HepG2 (cell line): ENCODE results near the gene TMEM79. TPM values are rescaled to one million over a fixed set of nuclear protein-coding genes. Genes with fewer than 3 reads are reported as not detected.

Experiments
- ARNT2 ChIP-seq: sonication (generic); formaldehyde crosslinking; IDR thresholded peaks from 2 replicates; pipeline ENCODE4 v1.8.0; 2022; ENCODE audit warnings: mild to moderate bottlenecking, low read depth, missing genetic modification reagents, moderate library complexity
- GLI4 ChIP-seq: sonication (generic); formaldehyde crosslinking; IDR thresholded peaks from 2 replicates; pipeline ENCODE4 v1.5.1; 2020; ENCODE audit warnings: missing genetic modification reagents, mild to moderate bottlenecking, moderate library complexity, borderline replicate concordance
- GTF3A ChIP-seq: sonication (generic); formaldehyde crosslinking; conservative IDR thresholded peaks from 2 replicates; pipeline ENCODE4 v1.4.0; 2020; ENCODE audit warnings: mild to moderate bottlenecking, missing genetic modification reagents
- HCFC1 ChIP-seq: fragments of 150-350 bp; IDR thresholded peaks from 2 replicates; pipeline ENCODE4 v1.6.1; 2014; ENCODE audit warnings: low read depth, low read length
- JUN ChIP-seq: sonication (generic); formaldehyde crosslinking; IDR thresholded peaks from 2 replicates; pipeline ENCODE4 v1.4.0; 2020; ENCODE audit warnings: mild to moderate bottlenecking, missing genetic modification reagents
- JUND ChIP-seq: sonication (generic); formaldehyde crosslinking; IDR thresholded peaks from 2 replicates; pipeline ENCODE4 v1.8.0; 2022; ENCODE audit warnings: mild to moderate bottlenecking, missing genetic modification reagents
- MIER2 ChIP-seq: IDR thresholded peaks from 2 replicates; pipeline ENCODE4 v1.6.1; 2016; ENCODE audit warnings: missing biosample characterization, missing genetic modification reagents
- POLR2A ChIP-seq, 2 experiments: IDR thresholded peaks; 2 replicates each; pipeline ENCODE4 v1.6.1; 2011; ENCODE audit warnings: low read depth in 2 of 2, low read length in 2 of 2, mild to moderate bottlenecking in 1 of 2, moderate library complexity in 1 of 2; ENCODE audit not compliant: insufficient read depth in 1 of 2
- SOX6 ChIP-seq, 2 experiments: fragments of 450-650 bp in 1 of 2; sonication (generic) in 1 of 2; formaldehyde crosslinking in 1 of 2; IDR thresholded peaks; 2 replicates each; pipeline versions ENCODE4 v1.4.0 to v1.6.1; 2017 to 2020; ENCODE audit warnings: antibody characterized with exemption in 1 of 2, mild to moderate bottlenecking in 1 of 2, missing genetic modification reagents in 1 of 2
- ZNF101 ChIP-seq: sonication (generic); formaldehyde crosslinking; IDR thresholded peaks from 2 replicates; pipeline ENCODE4 v1.4.0; 2020; ENCODE audit warnings: mild to moderate bottlenecking, low read depth, missing genetic modification reagents, borderline replicate concordance
- ZNF160 ChIP-seq: sonication (generic); formaldehyde crosslinking; IDR thresholded peaks from 2 replicates; pipeline ENCODE4 v1.8.0; 2022; ENCODE audit warnings: mild to moderate bottlenecking, inconsistent platforms, missing genetic modification reagents
- ZNF3 ChIP-seq: IDR thresholded peaks from 2 replicates; pipeline ENCODE4 v1.7.0; 2017; ENCODE audit warnings: inconsistent platforms
- ZNF510 ChIP-seq: sonication (generic); formaldehyde crosslinking; IDR thresholded peaks from 2 replicates; pipeline ENCODE4 v1.4.0; 2020; ENCODE audit warnings: low read depth, mild to moderate bottlenecking, missing genetic modification reagents
- ZNF577 ChIP-seq: sonication (generic); formaldehyde crosslinking; IDR thresholded peaks from 2 replicates; pipeline ENCODE4 v1.4.0; 2020; ENCODE audit warnings: mild to moderate bottlenecking, low read depth, missing genetic modification reagents, borderline replicate concordance
- ZNF614 ChIP-seq: IDR thresholded peaks from 2 replicates; pipeline ENCODE4 v1.6.1; 2018; ENCODE audit warnings: missing biosample characterization, missing genetic modification reagents, inconsistent platforms, borderline replicate concordance
- ZNF616 ChIP-seq: sonication (generic); formaldehyde crosslinking; IDR thresholded peaks from 2 replicates; pipeline ENCODE4 v1.5.0; 2020; ENCODE audit warnings: low read depth, mild to moderate bottlenecking, missing genetic modification reagents
- ZSCAN29 ChIP-seq: sonication (generic); formaldehyde crosslinking; conservative IDR thresholded peaks from 2 replicates; pipeline ENCODE4 v1.4.0; 2020; ENCODE audit warnings: mild to moderate bottlenecking, missing genetic modification reagents
- polyA plus RNA-seq, 8 experiments: library from polyadenylated mRNA; depleted of rRNA in 3 of 8; stranded (reverse) in 7 of 8; unstranded in 1 of 8; fragments of >200 nt; fragmentation: Illumina TruSeq in 4 of 8; extraction: Trizol in 4 of 8; gene quantifications; 2 replicates each; pipeline versions ENCODE4 v1.2.1 to v1.2.3, GENCODE V29; 2011 to 2016; ENCODE audit warnings: low read depth in 4 of 8, missing spikeins in 1 of 8, mixed read lengths in 1 of 8; ENCODE audit not compliant: insufficient read depth in 1 of 8
- total RNA-seq, 5 experiments: library from RNA; depleted of rRNA; stranded (reverse); fragments of >200 nt; fragmentation: Illumina TruSeq; extraction: Trizol; gene quantifications; 2 replicates each; pipeline ENCODE4 v1.2.3, GENCODE V29; 2016; ENCODE audit warnings: low read depth in 1 of 5
- TF ChIP-seq, protein P1 (sequence below): IDR thresholded peaks from 2 replicates; pipeline ENCODE4 v1.6.1; 2016
- TF ChIP-seq, protein P2 (sequence below): sonication (generic); formaldehyde crosslinking; conservative IDR thresholded peaks from 2 replicates; pipeline ENCODE4 v1.8.0; 2022; ENCODE audit warnings: missing genetic modification reagents
- TF ChIP-seq, protein P3 (sequence below): sonication (generic); formaldehyde crosslinking; IDR thresholded peaks from 2 replicates; pipeline ENCODE4 v1.4.0; 2020; ENCODE audit warnings: missing genetic modification reagents

Gene TMEM79
- total and polyA plus RNA-seq, 2 of the 13 experiments (the other 11 are each of a cell fraction or from before 2014, with no cell fraction given): 1.2 to 1.9 TPM

DNA sequence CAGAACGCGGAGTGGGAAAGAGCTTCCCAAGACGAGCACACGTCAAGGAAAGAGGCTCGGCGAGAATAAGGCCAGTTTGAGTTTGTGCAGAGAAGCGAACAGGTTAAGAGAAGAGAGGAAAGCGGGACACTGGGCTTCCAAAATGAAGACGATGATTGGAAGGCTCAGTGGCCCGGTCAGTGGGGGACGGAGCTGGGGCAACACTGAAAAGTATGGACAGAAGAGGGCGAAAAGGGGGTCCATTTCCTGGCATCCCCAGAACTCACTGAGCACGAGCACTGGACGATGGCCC lies 53.7 kb downstream of the TMEM79 start (continued):
- TF ChIP-seq, protein P1, sequence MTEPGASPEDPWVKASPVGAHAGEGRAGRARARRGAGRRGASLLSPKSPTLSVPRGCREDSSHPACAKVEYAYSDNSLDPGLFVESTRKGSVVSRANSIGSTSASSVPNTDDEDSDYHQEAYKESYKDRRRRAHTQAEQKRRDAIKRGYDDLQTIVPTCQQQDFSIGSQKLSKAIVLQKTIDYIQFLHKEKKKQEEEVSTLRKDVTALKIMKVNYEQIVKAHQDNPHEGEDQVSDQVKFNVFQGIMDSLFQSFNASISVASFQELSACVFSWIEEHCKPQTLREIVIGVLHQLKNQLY (CRISPR knock-in tag): no peak
- TF ChIP-seq ZNF3 (CRISPR knock-in tag) (no peak), ZNF510 (CRISPR knock-in tag) (no peak), ARNT2 (no peak), ZSCAN29 (CRISPR knock-in tag) (no peak), JUN (CRISPR knock-in tag) (no peak), ZNF616 (no peak), ZNF614 (no peak), MIER2 (CRISPR knock-in tag) (no peak), POLR2A (IDR thresholded peaks at IDR 0.05; ENCODE audit: insufficient read depth in 1 of 2, low read depth in 2 of 2, low read length in 2 of 2) (no peak), ZNF160 (no peak), HCFC1 (no peak), ZNF577 (CRISPR knock-in tag) (no peak), GLI4 (CRISPR knock-in tag) (no peak), SOX6 (IDR thresholded peaks at IDR 0.05) (no peak), SOX6 (CRISPR knock-in tag; IDR thresholded peaks at IDR 0.05) (no peak; the same call in 1 of the 2 replicates), ZNF101 (CRISPR knock-in tag) (no peak), JUND (CRISPR knock-in tag) (no peak), GTF3A (CRISPR knock-in tag) (no peak)
- TF ChIP-seq, protein P2, sequence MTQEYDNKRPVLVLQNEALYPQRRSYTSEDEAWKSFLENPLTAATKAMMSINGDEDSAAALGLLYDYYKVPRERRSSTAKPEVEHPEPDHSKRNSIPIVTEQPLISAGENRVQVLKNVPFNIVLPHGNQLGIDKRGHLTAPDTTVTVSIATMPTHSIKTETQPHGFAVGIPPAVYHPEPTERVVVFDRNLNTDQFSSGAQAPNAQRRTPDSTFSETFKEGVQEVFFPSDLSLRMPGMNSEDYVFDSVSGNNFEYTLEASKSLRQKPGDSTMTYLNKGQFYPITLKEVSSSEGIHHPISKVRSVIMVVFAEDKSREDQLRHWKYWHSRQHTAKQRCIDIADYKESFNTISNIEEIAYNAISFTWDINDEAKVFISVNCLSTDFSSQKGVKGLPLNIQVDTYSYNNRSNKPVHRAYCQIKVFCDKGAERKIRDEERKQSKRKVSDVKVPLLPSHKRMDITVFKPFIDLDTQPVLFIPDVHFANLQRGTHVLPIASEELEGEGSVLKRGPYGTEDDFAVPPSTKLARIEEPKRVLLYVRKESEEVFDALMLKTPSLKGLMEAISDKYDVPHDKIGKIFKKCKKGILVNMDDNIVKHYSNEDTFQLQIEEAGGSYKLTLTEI (CRISPR knock-in tag): no peak
- TF ChIP-seq, protein P3, sequence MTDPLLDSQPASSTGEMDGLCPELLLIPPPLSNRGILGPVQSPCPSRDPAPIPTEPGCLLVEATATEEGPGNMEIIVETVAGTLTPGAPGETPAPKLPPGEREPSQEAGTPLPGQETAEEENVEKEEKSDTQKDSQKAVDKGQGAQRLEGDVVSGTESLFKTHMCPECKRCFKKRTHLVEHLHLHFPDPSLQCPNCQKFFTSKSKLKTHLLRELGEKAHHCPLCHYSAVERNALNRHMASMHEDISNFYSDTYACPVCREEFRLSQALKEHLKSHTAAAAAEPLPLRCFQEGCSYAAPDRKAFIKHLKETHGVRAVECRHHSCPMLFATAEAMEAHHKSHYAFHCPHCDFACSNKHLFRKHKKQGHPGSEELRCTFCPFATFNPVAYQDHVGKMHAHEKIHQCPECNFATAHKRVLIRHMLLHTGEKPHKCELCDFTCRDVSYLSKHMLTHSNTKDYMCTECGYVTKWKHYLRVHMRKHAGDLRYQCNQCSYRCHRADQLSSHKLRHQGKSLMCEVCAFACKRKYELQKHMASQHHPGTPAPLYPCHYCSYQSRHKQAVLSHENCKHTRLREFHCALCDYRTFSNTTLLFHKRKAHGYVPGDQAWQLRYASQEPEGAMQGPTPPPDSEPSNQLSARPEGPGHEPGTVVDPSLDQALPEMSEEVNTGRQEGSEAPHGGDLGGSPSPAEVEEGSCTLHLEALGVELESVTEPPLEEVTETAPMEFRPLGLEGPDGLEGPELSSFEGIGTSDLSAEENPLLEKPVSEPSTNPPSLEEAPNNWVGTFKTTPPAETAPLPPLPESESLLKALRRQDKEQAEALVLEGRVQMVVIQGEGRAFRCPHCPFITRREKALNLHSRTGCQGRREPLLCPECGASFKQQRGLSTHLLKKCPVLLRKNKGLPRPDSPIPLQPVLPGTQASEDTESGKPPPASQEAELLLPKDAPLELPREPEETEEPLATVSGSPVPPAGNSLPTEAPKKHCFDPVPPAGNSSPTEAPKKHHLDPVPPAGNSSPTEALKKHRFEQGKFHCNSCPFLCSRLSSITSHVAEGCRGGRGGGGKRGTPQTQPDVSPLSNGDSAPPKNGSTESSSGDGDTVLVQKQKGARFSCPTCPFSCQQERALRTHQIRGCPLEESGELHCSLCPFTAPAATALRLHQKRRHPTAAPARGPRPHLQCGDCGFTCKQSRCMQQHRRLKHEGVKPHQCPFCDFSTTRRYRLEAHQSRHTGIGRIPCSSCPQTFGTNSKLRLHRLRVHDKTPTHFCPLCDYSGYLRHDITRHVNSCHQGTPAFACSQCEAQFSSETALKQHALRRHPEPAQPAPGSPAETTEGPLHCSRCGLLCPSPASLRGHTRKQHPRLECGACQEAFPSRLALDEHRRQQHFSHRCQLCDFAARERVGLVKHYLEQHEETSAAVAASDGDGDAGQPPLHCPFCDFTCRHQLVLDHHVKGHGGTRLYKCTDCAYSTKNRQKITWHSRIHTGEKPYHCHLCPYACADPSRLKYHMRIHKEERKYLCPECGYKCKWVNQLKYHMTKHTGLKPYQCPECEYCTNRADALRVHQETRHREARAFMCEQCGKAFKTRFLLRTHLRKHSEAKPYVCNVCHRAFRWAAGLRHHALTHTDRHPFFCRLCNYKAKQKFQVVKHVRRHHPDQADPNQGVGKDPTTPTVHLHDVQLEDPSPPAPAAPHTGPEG (CRISPR knock-in tag): no peak
